T-cell (primary cell): ENCODE data around the gene GALNT9. TPM values are rescaled to one million over a fixed set of nuclear protein-coding genes. Genes with fewer than 3 reads are reported as not detected.

ENCODE experiments used
- ATAC-seq, 4 experiments: fragments of 200-7000 bp in 3 of 4; fragments of 150-1000 bp in 1 of 4; cut with Tn5 transposase; replicated peaks in 1 of 4; 1 replicate in 3 of 4; 2 replicates in 1 of 4; pipeline ENCODE4 v1.10.0; 2021; ENCODE audit warnings: moderate library complexity in 3 of 4, mild to moderate bottlenecking in 2 of 4, moderate number of reproducible peaks in 1 of 4
- CTCF ChIA-PET, 2 donors: fragments of 300-600 bp; sonication (Branson Sonifier 250); formaldehyde crosslinking; loops; one replicate each; lab custom pipeline; 2022; ENCODE audit warnings: antibody characterized with exemption in 2 of 2; lab: Charles Lee
- POLR2A ChIA-PET, 2 donors: fragments of 300-600 bp; sonication (Branson Sonifier 250); formaldehyde crosslinking; loops; one replicate each; lab custom pipeline; 2022; ENCODE audit warnings: antibody characterized with exemption in 2 of 2; lab: Charles Lee
- DNase-seq, 35 experiments: peaks; one replicate each; pipeline versions ENCODE4 v3.0.0 to v3.0.0-alpha.2; 2013 to 2023
- H3K27ac ChIP-seq: one replicate; pipeline ENCODE4 v1.5.1; 2013; ENCODE audit warnings: low read length
- H3K27me3 ChIP-seq, 2 experiments: replicated peaks in 1 of 2; 1 replicate in 1 of 2; 2 replicates in 1 of 2; pipeline versions ENCODE4 v1.6.1 to v1.7.0; 2013; ENCODE audit warnings: low read length in 1 of 2, mixed read lengths in 1 of 2; ENCODE audit not compliant: control insufficient read depth in 2 of 2, insufficient read depth in 2 of 2; ENCODE audit errors: extremely low read depth in 1 of 2
- H3K36me3 ChIP-seq, 2 donors: 1 replicate in 1 of 2; 2 replicates in 1 of 2; pipeline versions ENCODE4 v1.6.1 to v1.7.0; 2013; ENCODE audit warnings: low read length in 1 of 2; ENCODE audit not compliant: control insufficient read depth in 2 of 2, insufficient read depth in 1 of 2; ENCODE audit errors: extremely low read depth in 1 of 2
- H3K4me1 ChIP-seq, 2 experiments: 1 replicate in 1 of 2; 2 replicates in 1 of 2; pipeline versions ENCODE4 v1.6.1 to v1.7.0; 2013; ENCODE audit warnings: low read length in 2 of 2, mixed read lengths in 1 of 2; ENCODE audit not compliant: insufficient read depth in 2 of 2, control insufficient read depth in 1 of 2; ENCODE audit errors: extremely low read depth in 1 of 2
- H3K4me3 ChIP-seq, 2 donors: 1 replicate in 1 of 2; 2 replicates in 1 of 2; pipeline versions ENCODE4 v1.5.1 to v1.7.0; 2013; ENCODE audit warnings: mild to moderate bottlenecking in 2 of 2, low read length in 1 of 2, moderate library complexity in 1 of 2; ENCODE audit not compliant: control insufficient read depth in 1 of 2; ENCODE audit errors: extremely low read depth in 1 of 2
- H3K9me3 ChIP-seq: 2 replicates; pipeline ENCODE4 v1.7.0; 2013
- H3K27ac Mint-ChIP-seq, 2 donors: one replicate each; pipeline ENCODE4 v1.8.0; 2020 to 2021; ENCODE audit warnings: mild to moderate bottlenecking in 2 of 2, mixed read lengths in 2 of 2
- H3K27me3 Mint-ChIP-seq, 2 donors: one replicate each; pipeline ENCODE4 v1.8.0; 2021 to 2022; ENCODE audit warnings: mixed read lengths in 2 of 2
- H3K36me3 Mint-ChIP-seq: one replicate; pipeline ENCODE4 v1.8.0; 2021; ENCODE audit warnings: mixed read lengths
- H3K4me1 Mint-ChIP-seq, 3 donors: one replicate each; pipeline ENCODE4 v1.8.0; 2020 to 2022; ENCODE audit warnings: mixed read lengths in 3 of 3, mild to moderate bottlenecking in 1 of 3
- H3K4me3 Mint-ChIP-seq, 3 donors: one replicate each; pipeline ENCODE4 v1.8.0; 2020 to 2022; ENCODE audit warnings: mild to moderate bottlenecking in 3 of 3, mixed read lengths in 3 of 3, moderate library complexity in 3 of 3
- H3K9me3 Mint-ChIP-seq, 3 donors: one replicate each; pipeline ENCODE4 v1.8.0; 2020 to 2022; ENCODE audit warnings: mixed read lengths in 3 of 3
- WGBS: methylation state at CpG from one replicate; pipeline ENCODE4 v1.1.5; 2013; ENCODE audit warnings: missing lambda C conversion rate; ENCODE audit not compliant: insufficient coverage; 5-methylcytosine and 5-hydroxymethylcytosine counted together
- total RNA-seq, 35 experiments: library from RNA in 6 of 35; stranded (reverse) in 6 of 35; fragments of 120-200 nt in 1 of 35; gene quantifications; one replicate each; pipeline versions ENCODE4 v1.2.1 to v1.2.4 and lab custom pipeline; 2013 to 2026

GALNT9 gene
- total RNA-seq, 5 donors from 2014 or later (not counting 1 experiment from before 2014, with no cell fraction given) = 0.72 TPM; not detected in 4

DNA sequence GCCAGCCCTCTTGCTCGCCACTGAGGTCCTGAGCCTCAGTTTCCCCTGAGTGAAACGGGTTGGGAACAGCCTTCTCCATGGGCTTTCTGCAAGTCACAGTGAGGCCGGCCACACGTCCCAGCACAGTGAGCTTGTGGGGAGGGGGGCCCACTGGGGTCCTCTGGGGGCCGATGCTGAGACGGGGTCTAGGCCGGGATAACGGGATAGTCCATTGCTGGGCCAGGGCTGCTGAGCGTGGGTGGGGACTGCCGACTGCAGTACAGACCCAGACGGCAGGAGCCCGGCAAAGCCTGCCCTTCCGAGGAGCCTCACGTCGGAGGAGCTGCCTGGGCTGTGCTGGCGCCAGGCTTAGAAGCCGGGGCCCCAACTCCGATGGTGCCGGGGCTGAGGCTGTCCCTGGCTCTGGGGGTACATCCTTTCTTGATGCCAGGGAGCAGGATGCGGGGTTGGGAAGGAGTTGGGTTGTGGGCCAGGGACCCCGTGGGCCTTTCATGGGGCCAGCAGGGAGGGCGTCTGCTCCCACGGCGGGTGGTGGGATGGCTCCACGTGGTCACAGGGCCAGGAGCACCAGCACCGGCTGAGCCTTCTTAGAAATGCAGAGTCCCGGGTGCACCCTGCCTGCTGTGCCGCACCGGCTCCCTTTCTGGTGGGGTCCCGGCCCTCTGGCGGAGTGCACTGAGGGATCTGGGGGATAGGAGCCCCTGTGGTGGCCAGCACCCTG lies 160.9 kb downstream of the GALNT9 start:
- DNase-seq (peak in 1 of 35 experiments; percentile 3), ATAC-seq (no peak)
- Histone ChIP-seq H3K36me3 (no peaks in the 10 kb centered on the region), H3K27me3 (peaks cover 0 to 51% of the 10 kb centered on the region in 2 experiments), H3K4me1 (peaks cover 0 to 29% of the 10 kb centered on the region in 2 experiments), H3K27ac (no peak overlapping the region), H3K4me3 (no peak overlapping the region), H3K9me3 (no peaks in the 10 kb centered on the region)
- peaks cover 0 to 8% of the 10 kb centered on the region in 2 donors for H3K27me3 Mint-ChIP-seq
- WGBS = 91% methylated on average over 25 of the region's 31 CpGs
- peaks cover 0 to 7% (median 0%) of the 10 kb centered on the region in 3 donors for H3K9me3 Mint-ChIP-seq
- H3K4me3 Mint-ChIP-seq = no peak overlapping the region
- ChIA-PET POLR2A (no interaction called here), CTCF (no interaction called here)
- H3K4me1 Mint-ChIP-seq = peaks cover 12 to 34% (median 22%) of the 10 kb centered on the region in 3 donors
- H3K36me3 Mint-ChIP-seq = no peaks in the 10 kb centered on the region
- H3K27ac Mint-ChIP-seq = no peak overlapping the region

DNA sequence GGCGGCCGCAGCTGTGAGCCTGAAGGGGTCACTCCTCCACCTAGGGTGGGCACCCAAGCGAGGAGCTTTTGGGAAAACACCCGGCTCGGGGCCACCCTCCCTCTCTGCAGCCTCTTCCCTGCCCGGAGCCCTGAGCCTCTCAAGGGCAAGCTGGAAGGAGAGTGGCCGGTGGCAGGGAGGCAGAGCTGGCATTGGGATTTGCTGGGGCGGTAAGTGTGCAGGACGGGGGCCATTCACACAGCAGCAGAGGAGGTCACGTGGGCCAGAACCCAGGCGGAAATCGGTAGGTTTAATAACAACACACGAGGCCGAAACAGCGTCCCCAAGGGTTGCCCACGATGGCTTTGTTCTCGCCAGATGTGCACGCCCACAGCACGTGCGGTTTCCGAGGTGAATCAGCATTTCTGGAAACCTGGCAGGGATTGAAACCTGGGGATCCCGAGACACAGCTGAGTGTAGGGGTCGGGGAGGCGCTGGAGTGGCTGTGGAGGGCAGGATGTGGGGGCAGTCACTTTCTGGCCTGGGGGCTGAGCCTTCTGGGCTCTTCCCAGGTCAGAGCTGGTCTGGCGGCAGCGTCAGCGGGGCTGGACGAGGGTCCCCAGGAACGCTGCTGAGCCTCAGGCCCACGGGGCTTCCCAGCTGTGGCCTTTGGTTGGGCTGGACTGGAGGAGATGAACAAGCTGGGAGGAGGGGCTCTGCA lies 161.6 kb downstream of the GALNT9 start:
- 42% methylated on average over 23 of the region's 30 CpGs for WGBS
- H3K27me3 ChIP-seq = peaks cover 0 to 44% of the 10 kb centered on the region in 2 experiments
- peaks cover 4 to 29% of the 10 kb centered on the region in 2 experiments for H3K4me1 ChIP-seq
- ChIA-PET CTCF (interaction anchor here in 1 of 2 donors (0.5 kb wide), 1 partner anchor 91 kb away, joined by 9 read pairs; no protein-coding TSS in a partner anchor), POLR2A (no interaction called here)
- Mint-ChIP-seq H3K4me1 (peaks cover 9 to 32% (median 19%) of the 10 kb centered on the region in 3 donors), H3K27ac (no peak overlapping the region), H3K36me3 (no peaks in the 10 kb centered on the region), H3K4me3 (no peak overlapping the region), H3K27me3 (peaks cover 0 to 2% of the 10 kb centered on the region in 2 donors), H3K9me3 (peaks cover 0 to 7% (median 0%) of the 10 kb centered on the region in 3 donors)
- ATAC-seq (no peak), DNase-seq (peak in 1 of 35 experiments; percentile 1)
- H3K9me3 ChIP-seq = no peaks in the 10 kb centered on the region
- H3K36me3 ChIP-seq = no peaks in the 10 kb centered on the region
- H3K27ac ChIP-seq = no peak overlapping the region
- no peak overlapping the region for H3K4me3 ChIP-seq

DNA sequence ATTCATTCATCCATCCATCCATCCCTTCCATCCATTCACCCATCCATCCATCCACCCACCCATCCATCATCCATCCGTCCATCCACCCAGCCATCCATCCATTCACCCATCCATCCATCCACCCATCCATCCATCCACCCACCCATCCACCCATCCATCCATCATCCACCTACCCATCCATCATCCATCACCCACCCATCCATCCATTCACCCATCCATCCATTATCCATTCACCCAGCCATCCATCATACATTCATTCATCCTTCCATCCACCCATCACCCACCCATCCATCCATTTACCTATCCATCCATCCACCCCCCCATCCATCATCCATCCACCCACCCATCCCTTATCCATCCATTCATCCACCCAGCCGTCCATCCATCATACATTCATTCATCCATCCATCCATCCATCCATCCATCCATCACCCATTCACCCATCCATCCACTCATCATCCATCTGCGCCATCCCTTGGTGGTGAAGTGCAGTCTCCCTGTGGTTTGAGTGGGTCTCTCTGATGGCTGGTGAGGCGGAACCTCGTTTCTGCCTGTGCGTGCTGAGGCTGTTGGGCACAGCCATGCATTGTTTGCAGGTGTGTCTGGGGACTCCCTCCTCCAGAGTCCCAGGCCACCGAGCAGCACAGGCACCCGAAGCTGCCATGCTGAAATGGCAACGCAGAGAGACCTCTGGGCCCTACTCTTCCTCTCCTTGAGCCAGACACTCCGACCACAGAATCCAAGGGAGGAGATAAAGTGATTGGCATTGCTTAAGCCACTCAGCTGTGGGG lies 162.4 kb downstream of the GALNT9 start:
- Mint-ChIP-seq H3K4me1 (peaks cover 9 to 35% (median 21%) of the 10 kb centered on the region in 3 donors), H3K27me3 (no peaks in the 10 kb centered on the region), H3K4me3 (no peak overlapping the region), H3K36me3 (no peaks in the 10 kb centered on the region), H3K9me3 (peaks cover 0 to 7% (median 0%) of the 10 kb centered on the region in 3 donors), H3K27ac (no peak overlapping the region)
- no peak for ATAC-seq
- H3K36me3 ChIP-seq = no peaks in the 10 kb centered on the region
- H3K4me3 ChIP-seq = no peak overlapping the region
- ChIA-PET CTCF (no interaction called here), POLR2A (no interaction called here)
- H3K27ac ChIP-seq = no peak overlapping the region
- H3K9me3 ChIP-seq = no peaks in the 10 kb centered on the region
- 77% methylated on average over 5 of the region's 10 CpGs for WGBS
- H3K4me1 ChIP-seq = peaks cover 4 to 33% of the 10 kb centered on the region in 2 experiments
- DNase-seq = no peak
- peaks cover 0 to 36% of the 10 kb centered on the region in 2 experiments for H3K27me3 ChIP-seq

DNA sequence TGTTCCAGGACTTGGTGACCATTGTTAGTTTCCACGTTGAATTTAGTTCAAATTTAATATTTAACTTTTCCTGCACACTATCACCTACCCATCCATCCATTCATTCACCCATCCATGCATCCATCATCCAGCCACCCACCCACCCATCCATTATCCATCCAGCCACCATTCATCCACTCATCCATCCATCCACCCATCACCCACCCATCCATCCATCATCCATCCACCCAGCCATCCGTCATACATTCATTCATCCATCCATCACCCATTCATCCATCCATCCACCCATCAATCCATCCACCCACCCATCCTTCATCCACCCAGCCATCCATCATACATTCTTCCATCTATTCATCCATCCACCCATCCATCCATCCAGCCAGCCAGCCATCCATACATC lies 163.3 kb downstream of the GALNT9 start:
- peaks cover 0 to 28% of the 10 kb centered on the region in 2 experiments for H3K27me3 ChIP-seq
- Mint-ChIP-seq H3K36me3 (no peaks in the 10 kb centered on the region), H3K27me3 (no peaks in the 10 kb centered on the region), H3K4me1 (peaks cover 9 to 37% (median 21%) of the 10 kb centered on the region in 3 donors), H3K9me3 (peaks cover 0 to 7% (median 0%) of the 10 kb centered on the region in 3 donors), H3K27ac (no peak overlapping the region), H3K4me3 (no peak overlapping the region)
- DNase-seq (no peak), ATAC-seq (no peak)
- H3K36me3 ChIP-seq = no peaks in the 10 kb centered on the region
- 88% methylated on average over 2 of the region's 2 CpGs for WGBS
- no peaks in the 10 kb centered on the region for H3K9me3 ChIP-seq
- ChIA-PET POLR2A (no interaction called here), CTCF (interaction anchor here in 1 of 2 donors (0.6 kb wide), 1 partner anchor 18 kb away, joined by 3 read pairs; no protein-coding TSS in a partner anchor)
- H3K27ac ChIP-seq = no peak overlapping the region
- no peak overlapping the region for H3K4me3 ChIP-seq
- H3K4me1 ChIP-seq = peaks cover 4 to 34% of the 10 kb centered on the region in 2 experiments

DNA sequence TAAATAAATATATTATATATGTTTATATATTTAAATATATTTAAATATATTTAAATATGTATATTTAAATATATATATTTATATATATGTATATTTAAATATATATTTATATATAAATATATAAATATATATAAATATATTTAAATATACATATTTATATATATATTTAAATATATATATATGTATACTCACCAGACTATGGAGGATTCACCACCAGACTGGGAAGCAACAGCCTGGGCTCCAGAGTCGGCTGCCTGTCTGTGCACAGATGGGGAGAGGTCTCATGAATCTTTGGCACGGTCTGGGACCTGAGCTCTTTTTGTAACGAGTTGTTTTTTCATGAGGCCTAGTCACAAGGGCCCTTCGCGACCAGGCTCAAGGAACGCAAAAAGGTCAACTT lies 163.8 kb downstream of the GALNT9 start:
- Histone ChIP-seq H3K36me3 (no peaks in the 10 kb centered on the region), H3K27me3 (peaks cover 0 to 23% of the 10 kb centered on the region in 2 experiments), H3K4me3 (no peak overlapping the region), H3K27ac (no peak overlapping the region), H3K4me1 (peaks cover 4 to 34% of the 10 kb centered on the region in 2 experiments), H3K9me3 (no peaks in the 10 kb centered on the region)
- no peak for ATAC-seq
- ChIA-PET CTCF (interaction anchor here in 1 of 2 donors (0.6 kb wide), 1 partner anchor 18 kb away, joined by 3 read pairs; no protein-coding TSS in a partner anchor), POLR2A (no interaction called here)
- Mint-ChIP-seq H3K4me1 (peaks cover 9 to 37% (median 21%) of the 10 kb centered on the region in 3 donors), H3K9me3 (peaks cover 0 to 7% (median 0%) of the 10 kb centered on the region in 3 donors), H3K36me3 (no peaks in the 10 kb centered on the region), H3K27me3 (no peaks in the 10 kb centered on the region), H3K27ac (no peak overlapping the region), H3K4me3 (no peak overlapping the region)
- 100% methylated on average over 2 of the region's 6 CpGs for WGBS
- no peak for DNase-seq
